Ovary (tissue), 3 donors: Measurements from ENCODE around the gene ZSWIM5.

Source experiments
- CTCF ChIP-seq, 3 donors: fragments of 450-650 bp in 2 of 3; fragments of 200-600 bp in 1 of 3; IDR thresholded peaks; one replicate each; pipeline versions ENCODE4 v1.5.1 to v1.8.0; 2016 to 2022; ENCODE audit warnings: antibody characterized with exemption in 3 of 3, mild to moderate bottlenecking in 1 of 3
- POLR2A ChIP-seq: fragments of 450-650 bp; IDR thresholded peaks from one replicate; pipeline ENCODE4 v1.6.1; 2017; ENCODE audit warnings: antibody characterized with exemption, mild to moderate bottlenecking, moderate library complexity
- donor health status: DM: no; HTN: no; CAD: no.

DNA sequence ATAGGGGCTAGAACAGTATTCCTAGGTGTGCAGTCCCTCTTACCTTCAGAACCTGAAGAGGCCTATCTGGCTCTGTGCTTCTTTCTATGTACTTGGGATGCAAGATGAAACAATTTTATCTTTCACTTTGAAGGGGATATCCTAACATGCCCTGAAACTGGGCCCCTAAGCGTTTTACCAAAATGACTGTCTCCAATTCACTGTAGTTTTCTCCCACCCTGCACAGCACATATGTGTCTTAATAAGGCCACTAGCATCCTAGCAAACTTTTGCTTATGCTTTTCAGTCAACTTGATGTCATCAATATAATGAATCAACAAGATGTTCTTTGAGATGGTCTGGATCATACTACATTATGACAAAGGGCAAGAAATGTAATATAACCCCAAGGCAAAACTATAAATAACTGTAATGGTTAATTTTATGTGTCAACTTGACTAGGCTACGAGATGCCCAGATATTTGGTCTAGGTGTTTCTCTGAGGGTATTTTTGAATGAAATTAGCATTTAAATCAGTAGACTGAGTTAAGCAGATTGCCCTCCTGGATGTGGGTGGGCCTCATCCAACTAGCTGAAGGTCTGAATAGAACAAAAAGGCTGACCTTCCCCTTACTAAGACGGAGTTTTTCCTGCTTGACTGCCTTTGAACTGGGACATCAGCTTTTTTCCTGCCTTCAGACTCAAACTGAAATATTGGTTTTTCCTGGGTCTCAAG, 9.2 kb upstream of the ZSWIM5 start:
- TF ChIP-seq CTCF (IDR thresholded peaks at IDR 0.05), result no peak
- TF ChIP-seq POLR2A, result no peak
